Endometrial microvascular endothelial cells (primary cell): Measurements from ENCODE around the gene OSBPL5. TPM values are rescaled to one million over a fixed set of nuclear protein-coding genes. Genes with fewer than 3 reads are reported as not detected.

Experiments
- in situ Hi-C: cut with HindIII; loops from 2 replicates; pipeline ENCODE4 v1.10.0; 2017; ENCODE audit warnings: low sequenced_read_pairs, low pct_unique_long_range_greater_than_20kb; ENCODE audit errors: inconsistent ontology term
- total RNA-seq: library from RNA; depleted of rRNA; stranded (reverse); fragments of >200 nt; gene quantifications from one replicate; pipeline ENCODE4 v1.2.3, GENCODE V29; 2015; ENCODE audit errors: inconsistent ontology term

Gene OSBPL5
- total RNA-seq, 1 donor from 2014 or later: 28.2 TPM

DNA sequence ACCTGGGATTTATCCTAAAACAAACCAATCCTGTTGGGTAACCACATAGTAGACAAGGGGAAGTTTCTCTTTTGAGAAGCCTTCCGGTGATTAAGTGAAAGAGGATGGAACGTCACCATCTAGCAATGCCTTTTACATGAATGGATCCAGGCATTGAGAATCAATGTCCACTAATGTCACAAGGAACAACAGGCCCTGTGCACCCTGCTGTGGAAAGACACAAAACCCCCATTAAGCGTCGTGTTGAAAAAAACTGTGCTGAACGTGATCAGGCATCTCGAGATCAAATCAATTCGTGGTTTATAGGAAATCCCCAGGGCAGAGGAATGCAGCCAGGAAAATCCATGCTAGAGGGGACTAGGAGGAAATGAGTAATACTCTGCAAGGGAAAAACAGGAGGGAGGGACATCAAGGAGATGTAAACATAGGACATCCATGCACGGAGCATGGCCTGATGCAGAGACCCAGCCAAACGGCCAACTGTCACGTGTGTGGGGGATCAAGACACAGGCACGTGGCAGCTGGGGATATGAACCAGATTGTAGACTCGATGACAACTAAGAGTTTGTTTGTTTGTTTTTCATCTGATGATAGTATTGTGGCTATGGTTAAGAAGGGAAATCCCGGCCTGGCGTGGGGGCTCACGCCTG lies 69.3 kb downstream of the OSBPL5 start:
- in situ Hi-C loops: no loop called here

DNA sequence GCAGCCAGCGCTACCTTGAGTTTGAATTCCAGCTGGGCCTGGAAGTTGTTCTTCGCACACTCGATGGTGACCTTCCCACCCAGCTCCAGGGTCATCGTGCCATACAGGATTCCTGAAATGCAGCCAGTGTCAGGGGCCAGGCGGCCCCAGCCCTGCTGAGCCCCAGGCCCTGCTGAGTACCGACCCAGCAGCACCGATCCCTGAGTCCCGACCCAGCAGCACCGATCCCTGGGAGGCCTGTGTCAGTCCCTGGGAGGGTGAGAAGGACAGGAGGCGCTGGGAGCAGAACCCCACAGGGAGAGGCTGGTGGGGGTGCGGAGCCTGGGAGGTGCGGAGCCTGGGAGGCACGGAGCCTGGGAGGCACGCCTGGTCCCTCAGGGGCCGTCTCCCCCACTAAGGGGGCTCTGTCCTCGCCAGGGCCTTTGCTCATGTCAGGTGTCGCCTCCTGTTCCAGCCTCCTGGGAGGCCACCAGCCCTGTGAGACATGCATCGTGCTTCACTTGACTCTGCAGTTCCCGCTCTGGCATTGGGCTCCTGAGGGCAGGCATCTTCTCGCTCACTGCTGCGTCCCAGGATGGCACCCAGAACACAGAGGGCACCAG lies 70.8 kb downstream of the OSBPL5 start:
- in situ Hi-C loops: no loop called here

DNA sequence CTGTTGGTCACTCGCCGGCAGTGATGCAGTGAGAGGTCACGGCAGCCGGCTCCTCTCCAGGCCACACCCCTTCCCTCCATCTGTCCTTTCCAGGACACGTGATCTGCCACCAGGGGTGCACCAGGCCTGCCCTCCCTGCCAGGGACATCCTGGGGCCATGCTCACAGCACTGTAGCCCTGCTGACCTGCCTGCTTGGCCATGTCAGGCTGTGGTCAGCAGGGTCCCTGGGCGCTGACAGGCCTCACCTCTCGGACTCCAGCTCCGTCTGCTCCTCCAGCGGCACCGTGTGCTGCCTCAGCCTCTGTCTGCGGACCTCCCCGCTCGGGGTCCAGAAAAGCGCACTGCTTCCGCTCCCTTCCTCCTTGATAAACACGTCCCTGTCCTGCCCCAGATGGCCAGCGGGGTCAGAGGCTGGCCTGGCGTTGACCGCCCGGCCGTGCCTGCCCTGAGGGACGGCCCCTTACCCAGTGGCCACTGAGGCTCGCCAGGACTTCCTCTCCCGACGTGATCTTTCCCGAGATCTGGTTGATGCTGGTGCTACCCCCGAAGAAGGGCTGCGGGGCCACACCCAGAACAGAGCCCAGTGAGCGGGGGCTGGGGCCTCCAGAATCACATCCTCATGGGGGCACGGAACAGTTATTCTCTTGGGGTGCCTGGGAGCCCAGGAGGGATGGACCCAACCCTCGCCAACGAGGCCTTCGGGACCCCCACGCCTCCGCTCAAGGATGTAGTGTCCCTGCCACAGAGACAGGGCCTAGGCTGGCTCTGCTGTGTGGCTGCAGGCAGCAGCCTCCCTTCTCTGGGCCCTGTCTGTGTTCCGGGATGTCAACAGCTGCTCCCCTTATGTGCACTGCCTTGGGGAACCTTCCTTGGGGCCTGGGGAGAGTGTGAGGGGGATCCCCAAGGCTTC lies 71.6 kb downstream of the OSBPL5 start:
- in situ Hi-C loops: no loop called here

DNA sequence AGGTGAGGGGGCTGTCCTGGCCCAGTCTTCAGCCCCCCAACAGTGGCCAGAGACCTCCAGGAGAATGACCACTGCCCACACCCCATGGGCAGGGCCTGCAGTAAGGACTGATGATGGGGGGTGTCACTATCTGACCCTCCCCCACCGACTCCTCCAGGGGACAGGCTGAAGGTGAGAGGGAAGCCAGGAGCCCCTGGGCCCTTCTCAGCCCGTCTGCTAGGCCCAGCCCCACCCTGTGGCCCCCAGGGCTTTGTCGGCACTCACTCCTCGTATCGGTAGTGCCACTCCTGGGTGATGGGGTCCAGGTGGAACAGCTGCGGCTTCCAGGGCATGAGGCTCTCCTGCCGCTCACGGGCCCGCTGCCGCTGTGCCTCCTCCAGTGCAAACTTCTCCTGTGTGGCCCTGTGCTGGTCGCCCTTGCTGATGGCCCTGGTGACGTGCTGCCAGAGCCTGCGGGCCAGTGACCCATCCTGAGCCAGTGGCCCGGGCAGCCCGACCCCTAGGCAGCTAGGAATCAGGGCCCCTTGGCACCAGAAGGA lies 72.4 kb downstream of the OSBPL5 start:
- in situ Hi-C loops: no loop called here

DNA sequence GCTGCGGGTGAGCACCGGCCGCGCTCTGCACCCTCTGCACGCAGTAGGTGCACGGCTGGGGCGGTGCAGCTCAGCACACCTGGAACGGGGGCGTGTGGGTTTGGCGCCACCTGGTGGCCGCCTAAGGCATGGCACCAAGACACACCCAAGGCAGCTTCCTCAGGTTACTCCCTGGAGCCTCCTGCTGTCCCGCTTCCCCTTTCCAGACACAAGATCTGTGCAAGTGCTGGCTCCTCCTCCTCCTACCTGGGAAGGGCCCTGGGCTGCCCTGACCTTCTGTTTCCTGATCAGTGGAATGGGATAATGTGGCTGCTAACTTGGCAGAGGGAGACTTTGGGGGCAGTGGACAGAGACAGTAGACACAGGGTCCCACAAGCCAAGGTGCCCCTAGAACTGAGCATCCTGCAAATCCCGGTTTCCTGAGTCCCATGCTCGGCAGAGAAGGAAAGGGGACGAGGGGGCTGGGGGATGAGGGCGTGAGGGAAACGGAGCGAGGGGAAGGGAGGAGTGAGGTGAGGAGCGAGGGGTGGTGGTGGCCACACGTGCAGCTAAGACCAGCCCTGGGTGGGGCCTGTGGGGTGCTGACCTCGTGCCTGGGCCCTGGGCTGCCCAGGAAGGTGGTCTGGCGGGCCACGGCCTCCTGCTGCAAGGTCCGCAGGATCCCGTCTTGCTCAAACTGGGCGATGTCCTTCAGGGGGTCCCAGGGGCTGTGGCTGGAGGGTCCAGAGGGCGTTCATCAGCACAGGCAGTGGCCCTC lies 73.1 kb downstream of the OSBPL5 start:
- in situ Hi-C loops: no loop called here

DNA sequence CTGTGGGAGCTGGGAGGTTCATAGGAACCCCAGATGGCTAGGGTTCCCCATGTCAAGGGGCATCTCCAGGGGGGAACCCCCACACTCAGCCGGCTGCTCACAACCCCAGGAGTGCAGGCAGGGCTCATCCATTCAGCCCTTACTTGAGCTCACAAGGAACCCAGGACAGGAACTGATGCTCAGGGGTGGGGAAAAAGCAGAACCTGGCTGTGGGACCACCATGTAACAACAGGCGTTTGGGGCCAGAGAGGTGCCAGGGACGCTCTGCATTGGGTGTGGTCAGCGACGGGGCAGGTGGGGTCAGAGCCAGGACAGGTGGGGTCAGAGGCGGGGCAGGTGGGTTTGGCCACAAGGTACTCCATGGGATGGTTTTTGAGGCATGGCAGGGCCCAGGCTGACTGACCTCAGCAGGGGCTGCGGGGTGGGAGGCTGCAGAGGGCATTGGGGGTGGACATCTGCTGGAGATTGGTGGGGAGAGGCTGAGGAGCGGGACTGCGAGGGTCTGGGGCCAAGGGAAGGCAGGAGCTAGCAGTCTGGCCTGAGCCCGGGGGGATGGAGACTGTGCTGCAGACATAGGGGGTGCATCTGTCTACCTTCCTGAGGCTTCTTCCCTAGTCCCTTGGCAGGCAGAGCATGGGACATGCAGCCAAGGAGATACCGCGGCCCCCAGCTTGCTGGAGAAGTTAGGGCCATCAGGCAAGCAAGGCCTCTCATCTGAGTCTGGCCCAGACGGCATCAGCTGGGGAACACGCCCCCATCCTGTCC lies 73.8 kb downstream of the OSBPL5 start:
- in situ Hi-C loops: no loop called here

DNA sequence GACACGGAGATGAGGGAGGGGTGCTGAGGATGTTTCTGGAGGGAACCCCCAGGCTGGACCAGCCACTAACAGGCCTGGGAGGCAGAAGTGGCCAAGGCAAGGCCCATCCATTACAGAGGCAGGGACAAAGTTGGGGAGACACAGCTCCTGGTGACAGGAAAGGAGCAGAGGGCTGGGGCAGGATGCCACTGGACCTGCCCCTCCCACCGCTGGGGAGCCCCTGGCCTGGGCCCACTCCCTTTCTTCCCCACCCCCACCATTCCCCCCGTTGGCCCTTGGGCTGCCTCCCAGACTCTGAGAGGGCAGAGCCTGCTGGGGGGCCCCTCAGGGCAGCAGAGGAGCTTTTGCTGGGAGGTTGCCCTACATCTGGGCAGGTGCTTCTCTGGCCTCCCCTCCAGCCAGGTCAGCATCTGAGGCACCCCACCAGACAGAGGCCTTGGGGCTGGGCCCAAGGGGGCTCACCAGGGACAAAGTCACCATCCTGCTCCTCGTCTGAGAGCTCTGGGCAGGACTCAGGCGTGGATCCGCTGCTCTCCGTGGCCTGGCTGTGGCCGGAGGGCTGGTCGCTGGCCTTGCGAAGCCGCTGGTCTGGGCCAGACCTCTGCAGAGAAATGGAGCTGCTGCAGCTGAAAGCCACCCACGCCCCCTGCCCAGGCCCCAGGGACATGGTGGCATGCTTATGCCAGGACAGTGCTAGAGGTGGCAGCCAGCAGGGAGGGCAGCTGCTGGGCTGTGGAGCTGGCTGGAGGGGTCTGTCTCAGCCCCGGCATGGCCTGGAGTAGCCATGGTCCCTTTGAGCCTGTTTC lies 74.8 kb downstream of the OSBPL5 start:
- in situ Hi-C loops: no loop called here

DNA sequence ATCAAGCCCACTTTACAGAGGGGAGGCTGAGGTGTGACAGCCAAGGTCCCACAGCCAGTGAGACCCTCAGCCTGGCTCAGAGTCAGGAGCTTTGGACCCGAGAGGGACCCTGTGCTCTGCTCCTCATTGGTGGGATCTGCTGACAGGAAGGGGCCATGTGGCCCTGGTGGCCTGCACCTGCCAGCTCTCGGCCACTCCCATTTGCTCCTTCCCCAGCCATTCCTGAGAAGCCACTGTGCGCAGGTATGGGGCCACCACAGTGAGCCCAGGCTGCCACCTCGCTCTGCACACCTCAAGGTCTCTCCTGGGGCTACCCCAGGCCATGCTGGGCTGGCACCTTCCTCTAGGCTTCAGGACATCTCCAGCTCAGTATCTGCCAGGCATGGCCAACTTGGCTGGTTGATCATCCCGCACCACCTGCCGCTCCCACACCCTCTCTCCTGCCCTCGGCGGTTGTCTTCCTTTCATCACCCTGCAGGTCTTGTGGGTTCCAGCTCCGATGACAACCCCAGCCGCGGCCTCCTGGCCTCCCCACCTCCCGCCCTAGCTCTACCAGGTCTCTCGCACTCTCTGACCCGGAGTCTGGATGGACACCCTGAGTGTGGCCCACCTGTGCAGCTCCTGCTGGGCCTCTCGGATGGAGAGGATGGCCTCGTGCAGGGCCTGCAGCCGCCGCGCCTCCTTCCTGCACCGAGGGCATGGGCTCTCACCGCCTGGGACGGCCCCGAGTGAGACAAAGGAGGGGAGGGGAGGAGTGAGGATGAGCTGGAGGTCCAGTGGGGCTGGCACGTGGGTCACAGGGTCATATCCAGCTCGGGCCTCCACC lies 75.7 kb downstream of the OSBPL5 start:
- in situ Hi-C loops: no loop called here

DNA sequence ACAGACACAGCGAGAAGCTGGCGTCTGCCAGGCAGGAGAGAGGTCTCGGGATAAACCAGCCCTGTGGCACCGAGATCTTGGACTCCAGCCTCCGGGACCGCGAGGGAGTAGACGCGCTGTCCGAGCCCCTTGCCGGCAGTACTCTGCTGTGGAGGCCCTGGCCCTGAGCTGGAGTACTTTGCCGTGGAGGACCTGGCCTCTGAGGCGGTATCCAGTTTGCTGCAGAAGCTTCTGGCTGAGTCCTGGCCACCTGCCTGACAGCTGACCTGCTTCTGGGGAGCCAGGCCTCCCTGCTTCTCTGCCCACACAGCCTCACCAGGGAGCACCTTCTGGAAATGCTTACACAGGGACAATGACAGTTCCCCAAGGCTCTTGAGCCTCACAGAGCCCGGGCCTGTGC lies 76.3 kb downstream of the OSBPL5 start:
- in situ Hi-C loops: no loop called here

DNA sequence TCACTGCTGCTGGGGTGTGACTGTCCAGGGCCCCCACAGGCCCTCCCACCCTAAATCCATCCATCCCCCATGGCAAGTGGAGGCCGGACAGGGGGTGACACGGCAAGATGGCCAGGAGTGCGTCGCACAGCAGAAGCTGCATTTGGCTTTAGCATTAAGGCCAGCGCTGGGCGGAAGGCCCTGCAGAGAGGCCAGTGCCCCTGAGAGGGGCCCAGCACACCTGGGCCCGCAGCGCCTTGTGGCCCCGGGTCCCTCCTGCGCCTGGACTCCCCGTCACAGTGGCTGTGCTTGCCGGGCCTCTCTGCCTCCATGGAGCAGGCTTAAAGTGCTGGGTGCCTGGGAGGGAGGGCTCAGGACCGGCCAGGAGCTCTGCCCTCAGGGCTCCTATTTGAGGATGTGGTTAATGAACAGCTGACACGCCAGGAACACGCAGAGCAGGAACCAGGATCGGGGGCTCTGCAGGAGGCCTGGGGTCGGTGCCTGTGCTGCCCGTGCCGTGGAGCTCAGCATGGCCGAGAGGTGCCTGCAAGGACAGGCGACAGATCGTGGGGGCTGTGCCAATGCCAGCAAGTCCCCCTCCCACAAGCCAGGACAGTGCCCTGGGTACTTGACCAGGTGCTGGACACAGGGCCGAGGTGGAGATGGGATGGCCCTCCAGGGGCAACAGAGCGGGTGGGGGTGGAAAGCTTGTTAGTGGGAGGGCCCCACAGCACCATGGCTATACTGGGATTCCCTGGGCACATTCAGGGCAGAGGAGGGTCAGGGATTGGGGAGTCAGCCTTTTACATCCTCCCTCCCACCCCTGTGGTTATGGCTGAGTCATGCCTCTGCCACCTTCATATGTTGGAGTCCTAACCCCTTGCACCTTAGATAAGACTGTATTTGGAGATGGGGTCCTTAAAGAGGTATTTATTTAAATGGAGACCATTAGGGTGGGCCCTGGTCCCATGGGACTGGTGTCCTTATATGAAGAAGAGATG lies 77.0 kb downstream of the OSBPL5 start:
- in situ Hi-C loops: no loop called here

DNA sequence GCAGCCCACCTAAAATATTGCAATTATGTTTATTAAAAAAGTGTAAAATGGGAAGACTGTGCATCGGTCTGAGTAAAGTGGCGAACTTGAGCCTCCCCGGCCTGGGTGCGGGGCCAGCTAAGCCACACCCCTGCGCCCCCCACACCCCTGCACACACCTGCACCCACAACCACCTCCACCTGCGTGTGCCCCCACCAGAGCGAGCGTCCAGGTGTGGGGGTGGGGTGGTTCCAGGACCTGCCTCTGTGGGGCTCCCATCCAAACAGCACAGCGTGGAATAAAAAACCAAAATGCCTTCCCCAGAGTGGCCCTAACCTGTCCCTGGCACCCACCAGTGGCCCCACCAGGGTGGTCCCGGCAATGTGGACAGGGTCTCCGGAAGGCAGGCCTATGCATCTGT lies 77.7 kb downstream of the OSBPL5 start:
- in situ Hi-C loops: no loop called here

DNA sequence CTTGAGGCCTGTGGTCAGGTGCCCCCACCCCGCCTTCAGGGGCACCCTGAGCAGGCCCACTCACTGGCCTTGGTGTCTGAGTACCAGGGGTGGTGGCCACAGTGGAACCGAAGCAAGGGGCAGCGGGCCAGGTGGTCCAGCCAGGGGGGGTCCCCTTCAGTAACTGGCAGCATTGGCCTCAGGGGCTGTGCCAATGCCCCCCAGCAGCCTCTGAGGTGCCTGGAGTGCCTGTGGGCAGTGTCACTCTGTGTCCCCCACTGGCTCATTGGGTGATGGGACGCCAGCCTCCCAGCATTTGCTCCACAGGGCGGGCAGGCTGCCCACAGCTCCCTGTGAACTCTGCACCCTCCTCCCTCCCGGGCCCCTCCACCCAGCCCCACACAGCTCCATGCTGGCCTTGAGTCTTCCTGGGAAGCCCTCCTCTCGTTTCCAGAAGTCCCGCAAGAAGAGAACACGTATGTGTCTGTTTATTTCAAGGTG lies 78.4 kb downstream of the OSBPL5 start:
- in situ Hi-C loops: no loop called here

DNA sequence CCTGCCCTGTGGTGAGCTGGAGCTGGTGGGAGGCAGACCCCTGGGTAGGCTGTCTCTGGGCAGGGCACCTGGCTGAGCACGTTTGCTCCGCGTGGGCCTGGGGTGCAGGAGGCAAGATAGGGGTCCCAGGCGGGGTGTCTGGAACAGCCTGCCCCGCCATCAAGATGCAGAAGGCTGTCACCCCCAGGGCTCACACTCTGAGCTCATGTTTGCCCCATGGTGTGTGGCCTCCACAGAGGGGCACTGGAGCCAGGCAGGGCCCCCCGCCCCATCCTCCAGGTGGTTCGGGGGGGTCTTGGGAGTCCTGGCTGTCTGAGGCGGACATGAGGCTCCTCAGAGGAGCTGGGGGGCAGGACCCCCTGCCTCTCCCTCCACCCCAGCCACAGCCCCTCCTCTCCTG lies 79.0 kb downstream of the OSBPL5 start:
- in situ Hi-C loops: no loop called here

DNA sequence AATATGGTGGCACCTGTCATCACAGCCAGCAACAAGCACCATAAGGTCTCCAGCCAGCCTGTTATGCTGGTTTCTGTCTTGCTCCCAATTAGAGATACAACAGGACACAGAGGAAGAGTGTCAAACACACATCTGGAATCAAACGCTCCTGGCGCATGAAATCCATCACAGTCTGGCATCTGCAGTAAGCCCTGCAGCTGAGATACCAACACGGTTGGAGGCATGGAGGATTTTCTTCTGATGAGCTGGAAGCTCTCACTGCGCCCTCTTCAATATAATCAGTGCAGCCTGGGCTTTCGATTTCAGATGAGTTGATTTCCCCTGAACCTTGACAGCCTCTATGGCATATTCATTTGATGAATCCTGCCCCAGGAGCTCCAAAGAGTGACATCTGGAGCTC lies 80.1 kb downstream of the OSBPL5 start:
- in situ Hi-C loops: no loop called here

DNA sequence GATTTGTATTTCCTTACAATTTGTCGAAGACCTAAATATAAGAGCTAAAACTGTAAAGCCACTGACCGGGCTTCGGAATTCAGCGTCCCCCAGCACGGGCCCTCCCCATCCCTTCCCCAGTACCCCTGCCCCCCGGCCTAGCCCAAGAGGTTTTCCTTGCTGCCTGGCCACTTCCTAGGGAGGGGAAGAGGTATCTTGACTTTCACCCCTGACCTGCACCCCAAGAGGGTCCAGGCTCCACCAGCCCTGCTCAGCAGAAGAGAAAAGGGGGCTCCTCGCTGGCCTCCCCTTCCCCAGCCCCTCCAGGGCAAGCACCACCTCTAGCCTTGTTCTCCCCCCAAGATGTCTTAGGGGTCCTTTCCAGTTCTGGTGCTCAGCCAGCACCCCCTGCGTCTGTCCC lies 81.8 kb downstream of the OSBPL5 start:
- in situ Hi-C loops: no loop called here

DNA sequence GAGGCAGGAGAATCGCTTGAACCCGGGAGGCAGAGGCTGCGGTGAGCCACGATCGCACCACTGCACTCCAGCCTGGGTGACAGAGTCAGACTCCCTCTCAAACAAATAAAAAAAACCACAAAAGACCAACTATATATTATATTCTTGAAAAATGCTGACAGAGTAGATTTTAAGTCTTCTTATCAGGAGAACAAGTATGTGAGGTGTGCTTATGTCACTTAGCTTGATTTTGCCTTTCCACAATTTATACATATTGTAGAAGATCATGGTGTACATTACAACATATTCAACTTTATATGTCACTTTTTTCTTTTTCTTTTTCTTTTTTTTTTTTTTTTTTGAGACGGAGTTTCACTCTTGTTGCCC lies 83.7 kb downstream of the OSBPL5 start:
- in situ Hi-C loops: no loop called here
